ENCODE results near the gene ARHGEF17.

Gene ARHGEF17

GRCh38 chr11:73292525-73292894, 15.6 kb upstream of the ARHGEF17 start:
- DNase-seq: no peak

DNA sequence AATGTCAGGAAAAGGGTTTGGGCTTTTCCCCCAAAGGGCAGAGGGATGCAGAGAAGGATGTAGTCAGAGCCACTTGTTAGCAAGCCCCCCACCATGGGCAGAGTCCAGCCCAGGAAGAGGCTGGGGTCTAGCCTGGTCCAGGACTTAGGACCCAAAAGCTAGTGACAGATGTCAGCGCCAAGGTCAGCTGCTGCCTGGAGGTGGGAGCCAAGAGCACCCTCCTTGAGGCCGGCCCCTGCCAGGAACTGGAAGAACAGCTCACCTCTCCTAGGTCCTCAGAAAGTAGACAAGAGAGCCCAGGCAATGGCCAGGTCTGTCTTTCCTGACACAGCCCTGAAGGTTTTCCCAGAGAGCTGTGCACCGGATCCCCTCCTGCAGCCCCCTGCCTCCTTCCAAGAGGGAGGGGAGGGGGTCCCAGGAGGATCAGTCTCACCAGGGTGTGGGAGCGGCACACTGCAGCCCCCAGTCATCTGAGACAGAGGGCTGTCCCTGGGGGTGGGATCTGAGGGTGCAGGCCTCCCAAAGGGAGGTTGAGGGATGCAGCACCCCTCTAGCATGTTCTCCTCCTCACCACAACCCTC, 14.6 kb upstream of the ARHGEF17 start:
- no peak for DNase-seq

DNA sequence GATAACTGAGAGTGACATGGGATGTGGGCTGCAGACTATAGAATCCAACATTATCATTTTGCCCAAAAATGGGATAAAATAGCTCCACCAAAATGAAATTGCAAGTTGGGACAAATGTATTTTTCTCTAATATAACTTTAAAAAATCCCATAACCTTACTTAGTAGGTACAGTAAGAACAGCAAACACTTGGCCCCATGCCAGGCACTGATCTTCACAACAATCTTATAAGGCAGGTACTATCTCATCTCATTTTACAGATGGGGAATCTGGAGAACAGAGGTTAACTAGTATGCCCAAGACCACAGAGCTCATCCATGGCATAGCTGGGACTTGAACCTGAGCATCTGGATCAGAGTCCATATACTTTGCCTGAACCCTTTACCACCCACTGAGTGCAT, 13.5 kb upstream of the ARHGEF17 start:
- no peak for DNase-seq

DNA sequence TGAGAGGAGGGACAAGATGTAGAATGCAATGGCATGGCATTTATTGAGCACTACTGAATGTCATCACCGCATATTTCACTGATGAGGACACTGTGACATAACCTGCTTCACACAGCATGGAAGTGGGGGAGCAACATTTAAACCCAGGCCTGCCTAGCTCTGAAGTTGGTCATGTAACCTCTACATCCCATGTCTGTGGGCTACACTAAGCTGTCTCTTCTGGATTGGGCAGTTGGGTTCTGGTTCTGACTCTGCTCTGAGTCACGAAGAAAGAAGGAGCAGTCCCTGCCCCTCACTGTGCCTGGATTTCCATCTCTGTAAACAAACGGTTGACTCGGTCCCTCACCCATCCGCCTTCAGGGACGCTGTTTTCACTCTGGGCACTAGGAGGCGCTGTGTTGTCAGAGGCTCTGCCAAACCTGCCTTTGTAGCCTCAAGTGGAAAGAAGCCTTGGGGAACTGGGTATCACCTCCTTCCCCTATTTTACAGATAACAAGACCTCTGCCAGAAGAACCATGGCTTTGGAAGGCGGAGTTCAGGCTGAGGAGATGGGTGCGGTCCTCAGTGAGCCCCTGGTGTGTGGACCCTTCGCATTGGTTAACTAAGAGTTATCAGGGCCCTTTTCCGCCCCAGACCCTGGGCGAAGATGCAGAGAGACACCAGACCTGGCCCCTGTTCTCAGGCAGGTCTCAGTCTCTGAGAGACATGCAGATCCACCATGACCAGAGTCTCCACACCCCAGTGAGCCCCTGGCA, 12.7 kb upstream of the ARHGEF17 start:
- peak in 16 of 51 donors; percentile 18 to 68 (median 34) for DNase-seq

- no peak for DNase-seq
These were observed 12.1 kb upstream of the ARHGEF17 start for GRCh38 chr11:73295996-73296318.

GRCh38 chr11:73296501-73297230, 11.4 kb upstream of the ARHGEF17 start:
- no peak for DNase-seq

GRCh38 chr11:73297231-73297590, 10.9 kb upstream of the ARHGEF17 start:
- no peak for DNase-seq

DNA sequence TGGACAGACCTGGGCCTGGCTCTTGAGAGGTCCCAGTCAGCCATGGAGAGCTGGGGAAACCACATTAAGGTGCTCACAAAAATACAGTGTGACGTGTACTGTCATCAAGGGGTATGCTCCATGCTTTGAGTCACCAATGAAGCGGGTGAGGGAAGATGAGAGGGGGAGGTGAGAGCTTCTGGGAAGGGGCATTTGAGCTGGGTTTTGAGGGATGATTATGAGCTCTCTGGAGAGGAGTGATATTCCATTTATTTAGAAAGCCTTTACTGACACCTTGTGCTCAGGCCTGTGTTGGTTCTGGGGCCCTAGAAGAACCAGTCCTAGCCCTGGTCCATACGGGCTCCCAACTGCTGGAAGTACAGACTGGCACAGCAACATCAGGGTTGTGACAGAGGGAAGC, 10.4 kb upstream of the ARHGEF17 start:
- DNase-seq: no peak

GRCh38 chr11:73298233-73298632, 9.8 kb upstream of the ARHGEF17 start:
- no peak for DNase-seq

GRCh38 chr11:73299751-73300150, 8.3 kb upstream of the ARHGEF17 start:
- no peak for DNase-seq

- no peak for DNase-seq
These were observed 1.8 kb upstream of the ARHGEF17 start for GRCh38 chr11:73306069-73306841.

DNA sequence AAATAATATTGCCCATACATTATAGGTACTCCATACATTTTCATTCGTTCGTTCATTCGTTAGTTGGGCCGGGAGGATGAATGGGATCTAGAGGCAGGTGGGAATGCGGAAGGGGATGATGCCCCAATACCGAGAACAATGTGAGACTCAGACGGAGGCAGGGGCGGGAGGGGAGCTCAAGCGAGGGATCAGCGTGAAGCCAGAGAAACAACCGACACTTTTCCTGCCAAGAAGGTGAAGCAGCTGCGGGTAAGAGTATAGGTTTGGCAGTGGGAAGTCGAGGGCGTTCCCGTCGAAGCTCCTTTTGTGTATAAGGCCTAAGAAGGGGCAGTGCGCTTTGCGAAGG, 1.1 kb upstream of the ARHGEF17 start:
- no peak for DNase-seq

- DNase-seq: peak; percentile 24 to 99 (median 87)
These were observed 613 bp upstream of the ARHGEF17 start for GRCh38 chr11:73307323-73308002.

- DNase-seq: peak in 11 of 51 donors; percentile 20 to 62 (median 31)
These were observed 1.2 kb downstream of the ARHGEF17 start for GRCh38 chr11:73308961-73309919.

DNA sequence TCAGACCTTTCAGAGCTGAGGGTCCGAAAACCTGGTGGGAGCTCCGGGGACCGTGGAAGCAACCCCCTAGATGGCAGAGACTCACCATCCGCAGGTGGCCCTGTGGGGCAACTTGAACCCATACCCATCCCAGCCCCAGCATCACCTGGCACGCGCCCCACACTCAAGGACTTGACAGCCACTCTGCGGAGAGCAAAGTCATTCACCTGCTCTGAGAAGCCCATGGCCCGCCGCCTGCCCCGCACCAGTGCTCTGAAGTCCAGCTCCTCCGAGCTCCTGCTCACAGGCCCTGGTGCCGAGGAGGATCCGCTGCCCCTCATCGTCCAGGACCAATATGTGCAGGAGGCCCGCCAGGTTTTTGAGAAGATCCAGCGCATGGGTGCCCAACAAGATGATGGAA, 2.0 kb downstream of the ARHGEF17 start:
- no peak for DNase-seq

GRCh38 chr11:73310661-73311393, 2.8 kb downstream of the ARHGEF17 start:
- no peak for DNase-seq

DNA sequence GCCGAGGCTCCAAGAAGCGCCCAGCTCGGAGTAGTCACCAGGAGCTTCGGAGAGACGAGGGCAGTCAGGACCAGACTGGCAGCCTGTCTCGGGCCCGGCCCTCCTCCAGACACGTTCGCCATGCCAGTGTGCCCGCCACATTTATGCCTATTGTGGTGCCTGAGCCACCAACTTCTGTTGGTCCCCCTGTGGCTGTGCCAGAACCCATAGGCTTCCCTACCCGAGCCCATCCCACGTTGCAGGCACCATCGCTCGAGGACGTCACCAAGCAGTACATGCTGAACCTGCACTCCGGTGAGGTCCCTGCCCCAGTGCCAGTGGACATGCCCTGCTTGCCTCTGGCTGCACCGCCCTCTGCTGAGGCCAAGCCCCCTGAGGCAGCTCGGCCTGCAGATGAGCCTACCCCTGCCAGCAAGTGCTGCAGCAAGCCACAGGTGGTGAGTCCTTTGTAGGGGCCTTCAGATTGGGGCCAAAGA, 3.4 kb downstream of the ARHGEF17 start:
- DNase-seq: no peak

DNA sequence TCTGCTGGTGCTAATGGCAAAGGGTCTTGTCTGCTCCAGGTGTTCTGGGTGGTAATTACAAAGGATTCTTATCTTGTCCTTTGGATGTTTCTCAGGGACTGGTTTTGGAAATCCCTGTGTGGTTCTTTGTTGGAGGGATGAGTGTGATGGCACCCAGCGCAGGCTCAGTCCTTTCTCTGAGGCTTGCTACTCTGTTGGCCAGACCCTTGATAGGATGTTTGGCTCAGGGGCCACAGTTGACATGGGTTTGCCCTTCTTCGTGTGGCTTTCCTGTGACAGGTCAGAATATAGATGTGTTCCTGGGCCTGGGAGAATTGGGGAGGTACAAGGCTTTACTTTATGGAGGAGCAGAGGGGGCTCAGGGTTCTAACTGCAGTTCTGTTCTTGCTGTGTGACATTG, 4.0 kb downstream of the ARHGEF17 start:
- no peak for DNase-seq

DNA sequence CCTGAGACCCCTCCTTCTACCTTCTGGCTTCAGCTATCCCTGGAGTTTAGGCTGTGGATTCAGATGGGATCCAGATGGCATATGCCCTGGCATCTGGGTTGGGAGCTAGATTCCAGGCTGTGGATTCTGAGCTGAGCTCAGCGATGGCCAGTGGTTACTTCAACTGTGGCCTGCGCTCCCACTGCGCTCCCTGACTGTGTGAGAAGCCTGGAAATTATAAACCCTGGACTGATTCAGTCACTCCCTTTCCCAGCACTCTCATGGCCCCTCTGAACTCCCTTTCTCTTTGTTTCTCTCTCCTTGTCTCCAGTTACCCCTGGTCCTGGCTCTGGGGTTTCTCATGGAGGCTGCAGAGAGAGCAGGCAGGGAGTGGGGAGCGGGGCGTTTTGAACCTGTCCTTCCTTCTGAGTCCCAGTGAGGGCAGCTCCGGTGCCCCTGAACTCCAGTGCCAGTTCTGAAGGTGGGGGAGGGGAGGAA, 4.8 kb downstream of the ARHGEF17 start:
- peak in 2 of 51 donors; percentile 32 to 33 for DNase-seq

All from hypothalamus (tissue), 51 donors.